UCSD-AML1 (cell line): ENCODE results near the gene ERBB4.
"Not testable (repeated sequence)": the region's sequence is repeated elsewhere in the genome, so short reads cannot be mapped to it uniquely, and the experiment has no call there.

ENCODE experiments used
- DNase-seq: peaks from one replicate; lab custom pipeline; 2025; ENCODE audit not compliant: unreplicated experiment; lab: John Stamatoyannopoulos, UW

ERBB4 gene

DNA sequence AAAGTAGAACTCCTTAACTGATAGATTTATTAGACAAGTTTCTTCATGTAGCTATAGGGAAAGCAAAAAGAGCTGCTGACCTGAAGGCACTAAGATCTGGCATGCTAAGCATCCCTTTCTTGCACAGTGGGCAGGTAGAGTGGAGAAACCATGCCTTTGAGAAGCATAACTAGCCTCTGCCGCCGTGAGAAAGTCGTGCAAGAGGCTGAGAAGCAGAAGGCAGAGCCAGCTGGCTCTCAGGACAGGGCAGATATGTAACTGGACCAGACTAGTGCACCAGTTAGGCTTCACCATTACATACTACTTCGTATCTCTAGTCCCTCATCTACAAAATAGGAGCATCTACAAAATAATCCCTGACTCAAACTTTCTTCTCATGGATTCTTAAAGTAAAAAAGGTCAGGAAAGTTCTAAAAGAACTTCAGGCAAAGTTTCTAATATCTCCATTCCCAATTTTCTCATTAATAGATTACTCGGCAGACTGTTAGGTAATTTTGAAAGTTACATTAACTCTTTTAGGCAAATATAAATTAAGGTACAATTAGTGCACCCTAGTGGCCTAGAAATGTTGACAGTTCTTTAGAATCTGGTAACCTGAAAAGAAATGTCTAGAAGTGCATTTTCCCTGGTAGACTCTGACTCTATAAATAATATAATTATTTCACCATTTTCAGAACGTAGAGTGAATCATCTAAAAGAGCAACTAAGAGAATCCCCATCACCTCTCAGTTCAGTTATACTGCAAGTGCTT, 10.3 kb downstream of the ERBB4 start:
- no peak for DNase-seq

DNA sequence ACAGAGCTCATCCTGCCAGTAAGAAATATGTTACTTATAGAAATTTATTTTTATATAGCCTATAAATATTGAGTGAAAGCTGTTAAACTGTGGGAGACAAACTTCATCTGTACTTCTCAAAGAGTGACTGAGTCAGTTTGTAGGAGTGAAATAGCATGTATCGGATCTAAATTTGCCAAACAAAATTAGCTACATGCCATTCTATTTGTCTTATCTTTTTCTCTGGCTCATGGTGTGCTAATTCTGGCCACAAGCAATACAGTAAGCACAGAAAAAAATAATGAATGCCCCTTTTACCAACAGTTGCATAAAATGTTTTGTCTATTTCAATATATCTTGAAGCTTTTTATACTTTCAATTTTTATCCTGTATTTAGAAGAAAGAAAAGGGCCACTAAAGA, 12.5 kb downstream of the ERBB4 start:
- no peak for DNase-seq

DNA sequence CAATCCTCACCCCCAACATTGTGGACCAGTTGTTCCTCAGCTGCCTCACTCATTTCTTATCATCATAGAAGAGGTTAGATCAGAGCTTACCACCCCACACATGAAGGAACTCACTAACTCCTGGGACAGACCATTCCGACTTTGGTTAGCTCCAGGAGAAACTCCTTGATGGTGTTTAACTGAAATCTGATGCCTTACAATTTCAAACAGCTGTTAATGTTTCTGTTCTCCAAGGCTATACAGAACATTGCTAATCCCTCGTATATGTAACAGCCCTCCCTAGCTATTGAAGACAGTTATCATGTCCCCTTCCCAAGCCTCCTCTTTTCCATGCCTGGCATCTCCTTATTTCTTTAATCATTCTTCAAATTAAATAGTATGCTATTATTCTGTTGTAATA, 14.8 kb downstream of the ERBB4 start:
- no peak for DNase-seq

DNA sequence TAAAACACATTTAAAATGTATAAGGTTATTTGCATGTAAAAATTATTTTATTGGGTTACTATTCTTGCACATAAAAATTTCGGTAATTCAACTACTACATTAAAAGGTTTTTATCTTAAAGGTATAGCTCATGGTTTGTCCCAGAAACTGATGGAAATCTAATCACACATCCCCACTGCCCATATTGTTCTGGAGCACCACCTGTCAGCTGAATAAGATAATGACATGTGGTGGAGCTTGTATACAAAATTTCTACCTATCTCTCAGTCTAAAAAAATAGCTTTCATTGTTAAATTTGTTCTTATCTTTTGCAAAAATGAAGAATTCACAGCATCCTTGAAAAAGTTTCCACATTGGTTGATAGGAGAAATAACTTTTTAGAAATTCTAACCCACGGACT, 18.3 kb downstream of the ERBB4 start:
- DNase-seq, result no peak

DNA sequence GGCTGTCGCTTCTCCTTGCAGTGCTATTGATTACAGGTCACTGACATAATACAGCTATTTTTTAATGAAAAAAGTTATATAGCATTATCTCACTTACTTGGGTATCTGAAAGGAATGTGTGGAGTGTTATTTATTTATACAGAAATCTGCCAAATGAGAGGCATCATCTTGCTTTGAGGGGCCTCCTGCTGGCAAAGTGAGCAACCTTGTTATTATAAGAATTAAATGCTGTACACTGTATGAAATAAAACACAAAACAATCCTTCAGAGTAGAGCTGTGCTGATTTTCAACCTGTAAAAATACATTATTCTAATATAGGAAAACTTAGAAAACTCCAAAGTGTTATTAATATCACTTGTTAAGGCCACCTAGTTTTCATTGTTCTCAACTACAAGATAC, 20.9 kb downstream of the ERBB4 start:
- no peak for DNase-seq

DNA sequence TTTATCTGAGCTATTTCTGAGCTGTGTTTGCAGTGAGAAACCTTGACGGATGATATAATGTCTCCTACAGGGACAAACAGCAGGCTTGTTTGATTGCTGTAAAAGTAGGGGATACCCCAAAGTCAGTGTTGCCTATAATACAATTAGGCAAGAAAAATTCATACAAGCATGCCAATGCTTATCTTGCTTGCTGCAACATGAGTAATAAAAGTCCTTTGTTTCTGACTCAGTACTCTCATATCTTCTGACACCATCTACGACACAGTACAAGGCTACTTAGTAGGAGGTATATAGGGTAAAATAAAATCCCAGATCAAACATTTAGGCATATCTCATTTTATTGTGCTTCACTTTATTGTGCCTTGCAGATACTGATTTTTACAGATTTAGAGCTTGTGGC, 33.0 kb downstream of the ERBB4 start:
- DNase-seq, result no peak

DNA sequence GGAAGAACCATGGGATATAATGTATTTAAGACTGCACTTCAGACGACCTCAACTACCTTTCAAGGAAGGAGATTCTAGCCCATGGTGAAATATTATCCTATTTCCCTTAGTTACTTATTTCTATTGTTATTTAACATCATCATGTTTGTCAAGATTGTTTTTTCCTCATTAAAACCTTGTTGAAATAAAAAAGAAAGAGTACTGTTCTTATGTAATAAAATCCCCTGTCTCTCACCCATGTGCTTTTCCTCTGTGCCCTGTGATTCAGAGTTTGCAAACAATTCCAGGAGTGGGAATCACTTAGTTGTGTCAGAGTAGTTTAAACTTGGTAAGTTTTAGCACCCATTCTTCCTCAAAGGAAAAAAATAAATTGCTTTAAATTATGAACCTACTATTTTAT, 43.6 kb downstream of the ERBB4 start:
- no peak for DNase-seq

DNA sequence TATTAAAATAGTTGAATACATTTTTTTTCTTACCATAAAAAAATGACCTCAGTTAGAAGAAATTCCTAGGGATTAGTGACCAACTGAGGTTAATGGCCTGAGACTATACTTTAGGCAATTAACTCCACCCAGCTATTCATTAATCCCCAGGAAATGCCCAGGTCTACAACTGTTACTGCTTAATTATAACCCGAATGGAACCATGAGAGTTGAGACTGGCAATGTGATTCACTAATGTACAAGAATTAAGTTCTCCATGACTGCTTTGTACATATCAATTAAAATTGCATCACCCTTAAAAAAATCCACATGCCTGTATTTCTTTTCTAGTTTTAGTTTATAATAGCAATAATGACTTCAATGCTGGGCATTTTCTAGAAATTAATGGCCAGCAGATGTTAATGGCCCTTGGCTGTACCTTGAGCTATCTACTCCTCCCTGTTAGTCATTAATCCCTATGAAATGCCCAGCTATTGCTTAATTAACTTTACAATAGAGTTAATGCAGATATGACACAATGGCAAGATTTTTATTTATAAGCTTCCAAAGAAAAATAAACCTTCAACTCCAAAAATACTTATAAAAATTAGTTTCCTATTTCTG, 44.1 kb downstream of the ERBB4 start:
- DNase-seq, result no peak

DNA sequence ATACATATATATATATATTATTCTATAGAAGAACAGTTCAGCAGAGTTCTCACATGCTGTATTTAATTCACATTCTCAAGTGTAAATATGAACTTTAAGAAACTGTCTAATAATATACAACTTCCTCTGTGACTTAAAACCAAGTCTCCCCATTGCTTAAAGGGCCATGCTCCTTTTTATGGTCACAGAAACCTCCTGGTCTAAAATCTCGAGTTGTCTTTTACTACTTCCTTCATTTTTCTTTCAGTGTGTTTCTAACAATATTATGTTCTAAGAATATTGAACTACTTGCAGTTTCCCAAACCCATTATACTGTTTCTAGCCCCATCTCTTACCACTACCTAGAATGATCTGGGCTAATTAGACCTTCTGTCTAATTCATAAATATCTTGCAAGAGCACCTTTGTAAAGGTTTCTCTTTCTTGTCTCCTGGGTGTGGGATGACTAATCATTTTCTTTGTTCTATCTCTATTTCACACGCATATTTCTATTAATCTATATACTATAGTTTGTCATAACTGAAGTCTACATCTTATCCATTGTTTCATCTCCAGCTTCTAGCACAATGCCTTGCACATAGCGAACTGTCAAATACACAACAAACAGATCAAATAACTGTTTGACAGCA, 48.8 kb downstream of the ERBB4 start:
- DNase-seq, result no peak

DNA sequence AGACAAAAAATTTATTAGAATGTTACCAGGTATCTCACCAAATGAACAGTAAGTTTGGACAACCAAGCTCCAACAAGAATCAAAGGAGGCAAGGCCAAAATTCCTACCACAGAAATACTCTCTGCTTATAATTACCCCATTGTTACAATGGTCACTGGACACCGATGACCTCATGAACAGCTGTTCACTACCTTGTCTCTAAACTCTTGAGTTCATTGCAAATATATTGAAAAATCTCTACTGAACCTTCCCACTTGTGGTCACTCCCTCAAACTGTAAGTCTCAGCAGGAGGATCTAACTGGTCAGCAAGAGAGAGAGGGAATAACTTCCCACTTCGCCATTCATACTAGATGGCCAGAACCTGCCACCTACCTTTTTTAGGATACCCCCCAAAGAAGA, 50.0 kb downstream of the ERBB4 start:
- DNase-seq, result no peak

DNA sequence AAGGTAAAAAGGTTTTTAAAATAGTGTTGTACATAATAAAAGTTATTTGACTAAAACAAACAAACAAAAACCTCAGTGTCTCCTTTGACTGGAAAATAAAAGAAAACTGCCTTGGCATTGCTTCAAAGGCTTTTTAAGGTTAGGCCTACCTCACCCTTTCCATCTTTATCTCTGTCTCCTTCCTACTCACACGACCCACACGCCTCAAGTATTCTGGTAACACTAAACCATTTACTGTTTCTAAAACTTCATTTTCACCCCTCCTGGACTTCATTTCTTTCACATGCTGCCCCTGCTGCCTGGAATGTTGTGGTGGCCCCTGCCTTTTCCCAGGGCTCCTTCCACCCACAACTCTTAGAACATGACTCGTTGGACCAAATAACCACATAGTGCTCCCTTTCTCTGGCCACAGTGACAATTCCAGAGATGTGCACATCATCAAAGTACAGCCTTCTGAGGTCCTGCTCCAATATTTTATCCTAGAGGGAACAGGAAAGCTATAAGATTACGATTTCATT, 54.0 kb downstream of the ERBB4 start:
- no peak for DNase-seq

DNA sequence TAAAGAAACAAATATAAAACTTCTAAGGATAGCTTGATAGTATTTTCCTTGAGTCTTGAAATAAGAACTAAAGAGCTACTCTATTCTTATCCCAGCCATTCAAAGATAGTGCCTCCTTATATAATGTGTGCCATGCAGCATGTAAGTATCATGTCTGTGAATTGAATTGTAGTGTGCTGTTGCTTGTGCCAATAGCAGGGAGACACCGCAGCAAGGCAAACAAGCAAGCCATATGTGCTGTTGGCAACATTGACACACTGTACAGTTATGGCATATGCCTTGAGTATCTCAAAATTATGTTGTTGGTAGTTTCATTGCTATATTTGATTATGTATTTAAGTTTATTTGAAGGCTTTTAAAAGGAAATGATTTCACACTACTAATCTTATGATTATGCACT, 58.2 kb downstream of the ERBB4 start:
- DNase-seq, result no peak

DNA sequence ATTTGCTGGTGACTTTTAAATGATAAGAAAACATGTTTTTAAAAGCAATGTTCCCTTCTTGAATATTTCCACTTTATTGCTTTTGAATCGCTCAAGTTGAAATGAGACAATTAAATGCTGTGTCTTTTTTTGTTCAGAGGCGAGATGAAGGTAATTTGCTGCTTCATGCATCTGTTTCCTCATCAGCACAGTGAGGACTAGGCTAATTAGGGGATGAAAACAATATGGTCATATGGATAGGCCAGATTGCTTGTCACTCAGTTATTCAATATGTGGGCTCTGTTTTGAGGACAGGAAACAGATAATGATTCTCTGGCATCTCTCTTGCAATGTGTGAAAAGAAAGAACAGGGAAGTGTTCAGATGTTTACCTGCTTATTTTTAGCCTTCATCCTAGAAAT, 61.0 kb downstream of the ERBB4 start:
- DNase-seq, result no peak

DNA sequence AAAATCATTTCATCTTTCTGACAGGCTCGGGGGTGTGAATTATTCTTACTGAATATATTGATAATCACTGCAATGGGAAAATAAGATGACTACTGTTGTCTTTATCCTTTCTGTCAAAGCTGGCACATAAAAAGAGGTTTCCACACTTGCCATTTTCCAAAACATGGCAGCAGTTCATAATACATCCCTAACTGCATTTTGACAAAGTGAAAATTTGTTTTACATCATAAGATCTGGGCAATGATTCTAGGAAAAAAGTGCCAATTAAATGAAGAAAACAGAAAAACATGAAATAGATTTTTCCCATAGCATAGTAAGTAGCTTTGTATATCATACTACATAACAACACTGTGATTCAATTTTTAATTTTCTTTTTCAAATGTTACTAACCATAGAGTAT, 65.4 kb downstream of the ERBB4 start:
- no peak for DNase-seq

DNA sequence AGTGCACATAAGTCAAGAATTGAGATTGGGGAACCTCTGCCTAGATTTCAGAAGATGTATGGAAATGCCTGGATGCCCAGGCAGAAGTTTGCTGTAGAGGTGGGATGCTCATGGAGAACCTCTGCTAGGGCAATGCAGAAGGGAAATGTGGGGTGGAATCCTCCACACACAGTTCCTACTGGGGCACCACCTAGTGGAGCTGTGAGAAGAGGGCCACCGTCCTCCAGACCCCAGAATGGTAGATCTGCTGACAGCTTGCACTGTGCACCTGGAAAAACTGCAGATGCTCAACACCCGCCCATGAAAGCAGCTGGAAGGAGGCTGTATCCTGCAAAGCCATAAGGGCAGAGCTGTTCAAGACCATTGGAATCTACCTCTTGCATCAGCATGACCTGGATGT, 71.1 kb downstream of the ERBB4 start:
- not testable (repeated sequence) for DNase-seq

DNA sequence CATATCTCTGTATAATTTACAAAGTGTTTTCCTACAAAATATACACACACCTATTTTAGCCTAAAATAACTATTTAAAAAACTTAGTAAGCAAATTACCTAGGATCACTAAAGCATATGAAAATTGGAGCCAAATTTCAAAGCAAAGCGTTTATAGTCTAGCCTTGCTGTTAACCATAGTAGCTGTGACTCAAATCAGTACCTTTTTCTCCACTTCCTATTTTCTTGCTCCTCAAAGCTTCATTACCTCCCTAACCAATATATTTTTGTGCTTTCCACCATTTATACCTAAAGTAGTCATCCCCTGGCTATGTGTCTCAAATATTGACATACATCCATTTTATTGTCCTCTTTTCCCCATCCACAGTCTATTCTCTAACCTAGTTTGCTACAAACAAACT, 73.1 kb downstream of the ERBB4 start:
- no peak for DNase-seq

DNA sequence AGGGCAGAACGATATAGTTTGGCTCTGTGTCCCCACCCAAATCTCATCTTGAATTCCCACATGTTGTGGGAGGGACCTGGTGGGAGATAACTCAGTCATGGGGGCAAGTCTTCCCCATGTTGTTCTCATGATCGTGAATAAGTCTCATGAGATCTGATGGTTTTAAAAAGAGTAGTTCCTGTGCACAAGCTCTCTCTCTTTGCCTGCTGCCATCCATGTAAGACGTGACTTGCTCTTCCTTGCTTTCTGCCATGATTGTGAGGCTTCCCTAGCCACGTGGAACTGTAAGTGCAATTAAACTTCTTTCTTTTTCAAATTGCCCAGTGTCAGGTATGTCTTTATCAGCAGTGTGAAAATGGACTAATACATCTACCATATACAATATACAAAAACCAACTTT, 76.9 kb downstream of the ERBB4 start:
- not testable (repeated sequence) for DNase-seq

DNA sequence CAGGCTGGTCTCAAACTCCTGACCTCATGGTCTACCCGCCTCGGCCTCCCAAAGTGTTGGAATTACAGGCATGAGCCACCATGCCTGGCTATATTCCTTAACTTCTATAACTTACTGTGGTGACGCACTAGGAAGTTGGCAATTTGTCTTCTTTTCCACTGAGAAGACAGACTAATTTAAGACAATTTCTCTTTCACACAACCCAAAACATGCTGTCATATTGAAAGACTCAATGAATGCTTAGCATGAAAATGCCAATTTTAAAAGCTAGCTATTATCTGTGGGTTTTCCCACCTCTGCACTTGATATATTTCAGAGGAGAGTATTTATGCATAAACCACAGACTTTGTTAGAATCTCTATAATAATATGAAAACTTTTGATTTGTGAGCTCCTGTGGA, 84.5 kb downstream of the ERBB4 start:
- DNase-seq, result no peak

DNA sequence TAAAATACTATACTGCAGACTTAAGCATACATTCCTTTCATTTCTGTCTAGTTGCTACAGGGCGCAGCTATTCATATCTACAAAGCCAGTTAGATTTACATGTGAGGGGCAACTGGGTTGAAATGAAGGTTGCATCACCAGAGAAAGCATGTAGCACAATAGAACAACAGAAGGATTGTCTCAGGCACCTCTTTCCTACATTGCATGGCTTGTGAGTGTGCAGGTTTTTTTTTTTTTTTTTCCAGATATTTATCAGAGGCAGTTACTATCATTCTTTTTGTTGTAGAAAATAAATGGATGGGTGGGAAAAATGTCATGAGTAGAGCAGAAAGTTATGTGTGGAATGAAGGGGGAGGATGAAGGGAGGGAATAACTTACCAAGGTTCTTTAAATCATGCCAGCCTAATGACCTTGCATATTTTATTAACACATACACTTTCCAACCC, 86.8 kb downstream of the ERBB4 start:
- DNase-seq, result no peak

DNA sequence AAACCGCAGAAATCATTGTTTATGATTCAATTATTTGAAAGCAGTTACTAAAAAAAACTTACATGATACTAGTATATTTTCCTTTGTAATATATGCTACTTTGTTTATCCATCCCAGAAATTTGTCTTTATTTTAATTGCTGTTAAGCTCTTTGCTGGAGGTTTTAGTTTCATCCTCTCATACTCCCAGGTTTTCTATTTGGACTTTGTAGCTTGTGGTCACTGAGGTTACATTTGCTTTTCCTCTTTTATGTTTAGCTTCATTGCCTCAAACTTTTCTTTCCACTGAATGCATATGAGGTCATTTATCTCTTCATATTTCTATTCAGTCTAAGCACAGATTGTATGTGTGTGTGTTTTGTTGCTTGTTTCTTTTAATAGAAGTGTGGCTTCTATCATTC, 89.9 kb downstream of the ERBB4 start:
- DNase-seq, result no peak

DNA sequence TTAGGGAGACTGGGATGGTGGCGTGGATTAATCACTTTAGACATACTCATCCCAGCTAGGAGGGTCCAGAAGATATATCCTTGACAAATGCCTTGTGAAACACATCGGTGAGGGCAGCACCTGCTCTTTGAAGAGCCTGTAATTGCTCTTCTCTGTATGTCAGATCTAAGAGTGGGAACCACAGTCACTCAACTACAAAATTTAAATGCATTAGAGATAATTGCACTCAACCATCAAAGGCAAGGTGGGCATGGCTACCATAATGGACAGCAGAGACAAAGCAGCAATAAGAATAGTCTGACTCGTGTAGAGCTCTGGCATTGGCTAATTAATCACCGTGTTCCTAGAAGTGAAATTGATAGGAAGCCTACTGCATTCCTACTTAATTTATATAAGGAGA, 96.8 kb downstream of the ERBB4 start:
- DNase-seq, result no peak

DNA sequence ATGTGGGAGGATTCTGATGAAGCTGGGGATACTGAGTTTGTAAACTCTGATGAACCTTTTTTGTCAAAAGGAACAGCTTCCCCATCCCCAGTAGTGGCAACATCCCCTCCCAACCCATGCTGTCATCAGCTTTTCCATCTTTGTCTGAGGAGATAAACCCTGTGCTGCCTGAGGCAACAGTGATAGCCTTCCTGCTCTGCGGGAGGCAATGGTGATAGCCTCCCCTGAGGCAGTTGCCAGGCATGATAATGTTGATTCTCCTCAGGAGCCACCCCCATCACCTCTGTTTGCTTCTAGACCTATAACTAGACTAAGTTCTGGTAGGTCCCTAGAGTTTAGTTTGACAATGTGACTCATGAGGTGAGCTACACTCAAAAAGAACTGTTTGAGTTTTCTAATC, 97.5 kb downstream of the ERBB4 start:
- DNase-seq, result no peak
